Smooth muscle cell (in vitro differentiated cells): Measurements from ENCODE around the gene SLC4A8. TPM values are rescaled to one million over a fixed set of nuclear protein-coding genes. Genes with fewer than 3 reads are reported as not detected.

Experiments
- DNase-seq: peaks from one replicate; lab custom pipeline; 2025; ENCODE audit not compliant: unreplicated experiment; lab: John Stamatoyannopoulos, UW
- H2AFZ ChIP-seq: fragments of 200-600 bp; sonication (generic); 2 replicates; pipeline ENCODE4 v1.6.0; 2016; ENCODE audit warnings: antibody characterized with exemption, low read depth, mild to moderate bottlenecking
- H3F3A ChIP-seq: fragments of 200-600 bp; sonication (generic); 2 replicates; pipeline ENCODE4 v1.6.0; 2017; ENCODE audit warnings: antibody characterized with exemption, low read depth
- H3K27ac ChIP-seq: fragments of 200-600 bp; sonication (generic); 2 replicates; pipeline ENCODE4 v1.5.1; 2016; ENCODE audit warnings: low read depth, mild to moderate bottlenecking
- H3K27me3 ChIP-seq: fragments of 200-600 bp; sonication (generic); 2 replicates; pipeline ENCODE4 v1.6.1; 2016; ENCODE audit warnings: low read depth, mild to moderate bottlenecking
- H3K36me3 ChIP-seq: fragments of 200-600 bp; sonication (generic); 2 replicates; pipeline ENCODE4 v1.5.1; 2016; ENCODE audit warnings: low read depth
- H3K4me1 ChIP-seq: fragments of 200-600 bp; sonication (generic); 2 replicates; pipeline ENCODE4 v1.5.1; 2016; ENCODE audit warnings: low read depth
- H3K4me2 ChIP-seq: fragments of 200-600 bp; sonication (generic); 2 replicates; pipeline ENCODE4 v1.6.0; 2016; ENCODE audit warnings: mild to moderate bottlenecking
- H3K4me3 ChIP-seq: fragments of 200-600 bp; sonication (generic); 2 replicates; pipeline ENCODE4 v1.5.1; 2016; ENCODE audit warnings: mild to moderate bottlenecking
- H3K79me2 ChIP-seq: fragments of 200-600 bp; sonication (generic); 2 replicates; pipeline ENCODE4 v1.6.0; 2016; ENCODE audit warnings: low read depth, mild to moderate bottlenecking
- H3K9ac ChIP-seq: fragments of 200-600 bp; sonication (generic); 2 replicates; pipeline ENCODE4 v1.6.0; 2016; ENCODE audit warnings: low read depth
- H3K9me3 ChIP-seq: fragments of 200-600 bp; sonication (generic); replicated peaks from 2 replicates; pipeline ENCODE4 v1.5.1; 2016; ENCODE audit warnings: low read depth
- H4K20me1 ChIP-seq: fragments of 200-600 bp; sonication (generic); 2 replicates; pipeline ENCODE4 v1.6.0; 2016; ENCODE audit warnings: low read depth
- WGBS: methylation state at CpG from one replicate; pipeline ENCODE4 v1.1.7; 2016; ENCODE audit warnings: low lambda C conversion rate; 5-methylcytosine and 5-hydroxymethylcytosine counted together
- polyA plus RNA-seq: library from polyadenylated mRNA; unstranded; fragments of >200 nt; fragmentation: Nextera tagmentation; extraction: Ambion mirVana; gene quantifications from 2 replicates; pipeline ENCODE4 v1.2.1, GENCODE V29; 2016
- total RNA-seq: library from RNA; depleted of rRNA; stranded (reverse); fragments of >200 nt; gene quantifications from 2 replicates; pipeline ENCODE4 v1.2.3, GENCODE V29; 2014
- TF ChIP-seq, protein P1 (sequence below): fragments of 200-600 bp; sonication (generic); IDR thresholded peaks from 2 replicates; pipeline ENCODE4 v1.5.1; 2017; ENCODE audit warnings: borderline replicate concordance, mild to moderate bottlenecking, antibody characterized with exemption; ENCODE audit not compliant: insufficient read depth, poor library complexity, severe bottlenecking

SLC4A8 gene
- total and polyA plus RNA-seq, 2 experiments from 2014 or later = 1.00 to 5.2 TPM

GRCh38 chr12:51465491-51465890, 40.9 kb downstream of the SLC4A8 start:
- Histone ChIP-seq H3K9ac (no peak overlapping the region), H3K27me3 (no peaks in the 10 kb centered on the region), H3K79me2 (no peaks in the 10 kb centered on the region), H3K4me3 (no peak overlapping the region), H3K9me3 (no peaks in the 10 kb centered on the region), H3K27ac (no peak overlapping the region), H3K36me3 (no peaks in the 10 kb centered on the region), H3K4me2 (no peak overlapping the region), H2AFZ (no peak overlapping the region), H3K4me1 (no peaks in the 10 kb centered on the region), H4K20me1 (no peaks in the 10 kb centered on the region), H3F3A (no peaks in the 10 kb centered on the region)
- WGBS = 100% methylated on average over 1 of the region's 1 CpG
- TF ChIP-seq, protein P1, sequence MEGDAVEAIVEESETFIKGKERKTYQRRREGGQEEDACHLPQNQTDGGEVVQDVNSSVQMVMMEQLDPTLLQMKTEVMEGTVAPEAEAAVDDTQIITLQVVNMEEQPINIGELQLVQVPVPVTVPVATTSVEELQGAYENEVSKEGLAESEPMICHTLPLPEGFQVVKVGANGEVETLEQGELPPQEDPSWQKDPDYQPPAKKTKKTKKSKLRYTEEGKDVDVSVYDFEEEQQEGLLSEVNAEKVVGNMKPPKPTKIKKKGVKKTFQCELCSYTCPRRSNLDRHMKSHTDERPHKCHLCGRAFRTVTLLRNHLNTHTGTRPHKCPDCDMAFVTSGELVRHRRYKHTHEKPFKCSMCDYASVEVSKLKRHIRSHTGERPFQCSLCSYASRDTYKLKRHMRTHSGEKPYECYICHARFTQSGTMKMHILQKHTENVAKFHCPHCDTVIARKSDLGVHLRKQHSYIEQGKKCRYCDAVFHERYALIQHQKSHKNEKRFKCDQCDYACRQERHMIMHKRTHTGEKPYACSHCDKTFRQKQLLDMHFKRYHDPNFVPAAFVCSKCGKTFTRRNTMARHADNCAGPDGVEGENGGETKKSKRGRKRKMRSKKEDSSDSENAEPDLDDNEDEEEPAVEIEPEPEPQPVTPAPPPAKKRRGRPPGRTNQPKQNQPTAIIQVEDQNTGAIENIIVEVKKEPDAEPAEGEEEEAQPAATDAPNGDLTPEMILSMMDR = no peak
- no peak for DNase-seq

- no peaks in the 10 kb centered on the region for H3K79me2 ChIP-seq
- H3K9me3 ChIP-seq = no peaks in the 10 kb centered on the region
- TF ChIP-seq, protein P1 = no peak
- DNase-seq = no peak
- H3K4me1 ChIP-seq = no peaks in the 10 kb centered on the region
- H2AFZ ChIP-seq = no peak overlapping the region
- no peak overlapping the region for H3K4me3 ChIP-seq
- H3K36me3 ChIP-seq = no peaks in the 10 kb centered on the region
- no peak overlapping the region for H3K27ac ChIP-seq
- no peak overlapping the region for H3K9ac ChIP-seq
- no peaks in the 10 kb centered on the region for H4K20me1 ChIP-seq
- no peaks in the 10 kb centered on the region for H3K27me3 ChIP-seq
- 91% methylated on average over 1 of the region's 1 CpG for WGBS
- no peaks in the 10 kb centered on the region for H3F3A ChIP-seq
- no peak overlapping the region for H3K4me2 ChIP-seq
Measured at GRCh38 chr12:51470116-51470515, 45.5 kb downstream of the SLC4A8 start.

DNA sequence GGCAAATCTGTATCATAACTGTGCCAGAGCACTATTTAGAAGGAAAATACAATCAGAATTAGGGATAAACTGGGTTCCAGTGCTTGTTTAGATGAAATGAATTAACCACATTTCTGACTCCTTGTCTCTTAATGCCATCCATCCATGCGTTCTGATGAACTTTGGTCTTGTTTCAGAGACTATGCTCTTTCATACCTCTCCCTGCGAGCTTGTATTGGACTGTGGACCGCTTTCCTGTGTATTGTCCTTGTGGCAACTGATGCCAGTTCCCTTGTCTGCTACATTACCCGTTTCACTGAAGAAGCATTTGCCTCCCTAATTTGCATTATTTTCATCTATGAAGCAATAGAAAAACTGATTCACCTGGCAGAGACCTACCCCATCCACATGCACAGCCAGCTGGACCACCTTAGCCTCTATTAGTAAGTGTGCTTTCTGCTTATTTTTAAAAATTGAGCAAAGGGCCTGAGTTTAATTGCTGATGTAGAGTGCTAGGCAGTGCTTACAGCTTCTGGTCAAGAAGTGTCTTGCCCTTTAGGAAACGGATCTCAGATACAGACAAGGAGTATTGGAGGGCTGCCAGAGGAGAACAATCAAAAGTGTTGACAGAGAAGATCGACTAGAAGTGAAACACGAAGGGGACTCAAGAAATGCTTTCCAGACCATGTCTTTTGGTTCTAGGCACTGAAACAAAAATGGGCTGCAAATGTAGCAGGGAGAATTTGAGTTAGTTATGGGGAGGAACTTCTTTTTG, 46.7 kb downstream of the SLC4A8 start:
- H3K9me3 ChIP-seq = no peaks in the 10 kb centered on the region
- no peaks in the 10 kb centered on the region for H4K20me1 ChIP-seq
- H3K9ac ChIP-seq = no peak overlapping the region
- no peak for DNase-seq
- H2AFZ ChIP-seq = no peak overlapping the region
- no peaks in the 10 kb centered on the region for H3K79me2 ChIP-seq
- TF ChIP-seq, protein P1 = no peak
- H3K4me3 ChIP-seq = no peak overlapping the region
- no peaks in the 10 kb centered on the region for H3K36me3 ChIP-seq
- H3K4me2 ChIP-seq = no peak overlapping the region
- H3K4me1 ChIP-seq = no peaks in the 10 kb centered on the region
- H3F3A ChIP-seq = no peaks in the 10 kb centered on the region
- H3K27me3 ChIP-seq = no peaks in the 10 kb centered on the region
- WGBS = 83% methylated on average over 7 of the region's 7 CpGs
- H3K27ac ChIP-seq = no peak overlapping the region

DNA sequence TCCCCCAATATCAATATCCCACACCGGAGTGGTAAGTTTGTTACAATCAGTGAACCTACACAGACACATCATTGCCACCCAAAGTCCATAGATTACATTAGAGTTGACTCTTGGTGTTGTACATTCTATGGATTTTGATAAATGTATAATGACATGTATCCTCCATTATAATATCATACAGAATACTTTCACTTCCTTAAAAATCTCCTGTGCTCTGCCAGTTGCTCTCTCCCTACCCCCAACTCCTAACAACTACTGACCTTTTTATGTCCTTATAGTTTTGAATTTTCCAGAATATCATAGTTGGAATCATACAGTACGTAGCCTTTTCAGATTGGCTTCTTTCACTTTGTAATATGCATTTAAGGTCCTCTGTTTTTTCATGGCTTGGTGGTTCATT, 48.4 kb downstream of the SLC4A8 start:
- DNase-seq = no peak
- no peaks in the 10 kb centered on the region for H3K27me3 ChIP-seq
- H3F3A ChIP-seq = no peaks in the 10 kb centered on the region
- H3K79me2 ChIP-seq = no peaks in the 10 kb centered on the region
- no peaks in the 10 kb centered on the region for H4K20me1 ChIP-seq
- no peak overlapping the region for H3K4me2 ChIP-seq
- TF ChIP-seq, protein P1 = no peak
- H2AFZ ChIP-seq = no peak overlapping the region
- H3K36me3 ChIP-seq = no peaks in the 10 kb centered on the region
- 98% methylated on average over 2 of the region's 2 CpGs for WGBS
- H3K9ac ChIP-seq = no peak overlapping the region
- H3K4me3 ChIP-seq = no peak overlapping the region
- H3K4me1 ChIP-seq = no peaks in the 10 kb centered on the region
- H3K27ac ChIP-seq = no peak overlapping the region
- no peaks in the 10 kb centered on the region for H3K9me3 ChIP-seq
